Heart right ventricle (tissue), 16 donors: Measurements from ENCODE around the gene LTBP1. TPM values are rescaled to one million over a fixed set of nuclear protein-coding genes. Genes with fewer than 3 reads are reported as not detected.

Experiments
- ATAC-seq, 8 donors: fragments of 200-7000 bp; cut with Tn5 transposase; one replicate each; pipeline ENCODE4 v1.9.1; 2020; ENCODE audit warnings: mild to moderate bottlenecking in 8 of 8, moderate library complexity in 8 of 8, moderate number of reproducible peaks in 1 of 8
- DNase-seq, 2 donors: peaks; one replicate each; pipeline ENCODE4 v3.0.0-alpha.2; 2020
- H3K27ac ChIP-seq, 10 donors: fragments of 200-600 bp; sonication (generic) in 2 of 10; one replicate each; pipeline versions ENCODE4 v1.5.0 to v1.8.0; 2020 to 2022; ENCODE audit warnings: mild to moderate bottlenecking in 3 of 10
- H3K27me3 ChIP-seq, 7 donors: fragments of 200-600 bp; one replicate each; pipeline ENCODE4 v1.8.0; 2021 to 2022; ENCODE audit warnings: mild to moderate bottlenecking in 2 of 7
- H3K36me3 ChIP-seq, 9 donors: fragments of 200-600 bp; sonication (generic) in 1 of 9; one replicate each; pipeline versions ENCODE4 v1.5.0 to v1.8.0; 2020 to 2022; ENCODE audit warnings: mild to moderate bottlenecking in 2 of 9
- H3K4me1 ChIP-seq, 9 donors: fragments of 200-600 bp; sonication (generic) in 1 of 9; one replicate each; pipeline versions ENCODE4 v1.5.0 to v1.8.0; 2020 to 2022; ENCODE audit warnings: mild to moderate bottlenecking in 4 of 9
- H3K4me3 ChIP-seq, 10 donors: fragments of 200-600 bp; sonication (generic) in 2 of 10; one replicate each; pipeline versions ENCODE4 v1.5.0 to v1.8.0; 2020 to 2022; ENCODE audit warnings: mild to moderate bottlenecking in 7 of 10, moderate library complexity in 2 of 10
- H3K9me3 ChIP-seq, 11 donors: fragments of 200-600 bp in 10 of 11; sonication (generic) in 2 of 11; one replicate each; pipeline versions ENCODE4 v1.5.0 to v1.8.0; 2013 to 2022; ENCODE audit warnings: mild to moderate bottlenecking in 2 of 11, control low read depth in 1 of 11, moderate library complexity in 1 of 11
- CTCF ChIP-seq, 9 donors: fragments of 200-600 bp; sonication (generic) in 2 of 9; IDR thresholded peaks; one replicate each; pipeline versions ENCODE4 v1.5.0 to v1.8.0; 2021 to 2022; ENCODE audit warnings: antibody characterized with exemption in 9 of 9, mild to moderate bottlenecking in 5 of 9, moderate library complexity in 1 of 9
- WGBS, 2 donors: extraction: QIAGEN DNeasy Blood & Tissue Kit; methylation state at CpG; one replicate each; pipeline ENCODE4 v1.1.7; 2013; ENCODE audit warnings: inconsistent platforms in 1 of 2; 5-methylcytosine and 5-hydroxymethylcytosine counted together
- intact Hi-C, 10 donors: fragments of 100-400 bp; cut with DNase I; formaldehyde crosslinking; loops; one replicate each; pipeline versions ENCODE4 v1.11.1 to v1.14.2; 2022
- polyA plus RNA-seq, 2 donors: library from polyadenylated mRNA; stranded (reverse); fragments of 200-250 nt; gene quantifications; one replicate each; pipeline ENCODE4 v1.2.3, GENCODE V29; 2013
- total RNA-seq, 10 donors: library from RNA; stranded (reverse); fragmentation: NEBNext Ultra II Directional in 3 of 10; extraction: Animal tissue kit (Norgen Biotek cat#: 25700) in 3 of 10; gene quantifications; one replicate each; pipeline versions ENCODE4 v1.2.1 to v1.2.4, GENCODE V29; 2021 to 2023
- donor health status: Arrhythmogenic right ventricular cardiomyopathy.
- donor health status: ischemic (EF 13 %, LVEDD 7.1; RV severe dilation, severe dysfunction).
- donor health status: healthy with polysubstance abuse.
- donor health status: DM: no; HTN: yes; CAD: no.
- donor health status: DM: no; HTN: no; CAD: no.
- donor health status: ischemic (EF 25% LVEDD 6.9; RV normal size, moderate dysfunction).
- donor health status: ischemic (EF 25% LVEDD 5.7; RV mildly dilated, moderate dysfunction).
- donor health status: healthy.
- donor health status: DM: yes; HTN: yes; CAD: no.
- donor health status: Ischemic cardiomyopathy.
- donor health status: ischemic (EF 35%, LVEDD 5.7; RV mildly dilated, moderate dysfunction).
- donor health status: nonischemic (EF 11% LVEDD 7.7; RV severe dilation, severe dysfunction).
- donor health status: DM: yes; HTN: yes; CAD: no.
- donor health status: PGD.
- donor health status: ischemic (EF 29% LVEDD 5.4; RV normal size, mild dysfunction).
- donor health status: nonischemic (EF 23%, LVEDD 6.1; RV moderate dilation, normal function).

Gene LTBP1
- total and polyA plus RNA-seq, 12 donors, result 22.4 to 164 (median 84.3) TPM

GRCh38 chr2:33301355-33301754, 354.6 kb downstream of the LTBP1 start:
- H3K4me3 ChIP-seq, result no peak overlapping the region
- TF ChIP-seq CTCF (IDR thresholded peaks at IDR 0.05), result no peak
- WGBS, 2 donors, result 95 to 98% methylated on average over 3 of the region's 3 CpGs
- ATAC-seq (no peak), DNase-seq (no peak)
- intact Hi-C loops, result loop anchor here in 1 of 10 donors (5.0 kb wide), 1 partner anchor 66 kb away; no protein-coding TSS in a partner anchor
- no peak overlapping the region for H3K27ac ChIP-seq
- peaks cover 0 to 35% (median 24%) of the 10 kb centered on the region in 9 donors for H3K4me1 ChIP-seq
- peaks cover 0 to 60% (median 6%) of the 10 kb centered on the region in 9 donors for H3K36me3 ChIP-seq
- no peaks in the 10 kb centered on the region for H3K27me3 ChIP-seq
- no peaks in the 10 kb centered on the region for H3K9me3 ChIP-seq

GRCh38 chr2:33302348-33302747, 355.6 kb downstream of the LTBP1 start:
- no peak for DNase-seq
- no peaks in the 10 kb centered on the region for H3K27me3 ChIP-seq
- peaks cover 0 to 66% (median 8%) of the 10 kb centered on the region in 9 donors for H3K36me3 ChIP-seq
- intact Hi-C loops, result loop anchor here in 1 of 10 donors (5.0 kb wide), 1 partner anchor 65 kb away; no protein-coding TSS in a partner anchor
- H3K4me3 ChIP-seq, result no peak overlapping the region
- WGBS, 2 donors, result 77% methylated on average over 2 of the region's 2 CpGs
- TF ChIP-seq CTCF (IDR thresholded peaks at IDR 0.05), result no peak
- H3K4me1 ChIP-seq, result peaks cover 0 to 26% (median 15%) of the 10 kb centered on the region in 9 donors
- ATAC-seq, result no peak
- no peaks in the 10 kb centered on the region for H3K9me3 ChIP-seq
- H3K27ac ChIP-seq, result no peak overlapping the region

GRCh38 chr2:33304032-33304864, 357.5 kb downstream of the LTBP1 start:
- intact Hi-C loops, result loop anchor here in 1 of 10 donors (5.0 kb wide), 1 partner anchor 63 kb away; no protein-coding TSS in a partner anchor
- ATAC-seq (peak in 6 of 8 donors; percentile 34 to 74 (median 68)), DNase-seq (no peak)
- 37 to 61% methylated on average over 10 of the region's 10 CpGs for WGBS, 2 donors
- no peak for TF ChIP-seq CTCF (IDR thresholded peaks at IDR 0.05)
- peaks cover 0 to 66% (median 8%) of the 10 kb centered on the region in 9 donors for H3K36me3 ChIP-seq
- H3K4me1 ChIP-seq, result peaks cover 0 to 12% (median 6%) of the 10 kb centered on the region in 9 donors
- no peaks in the 10 kb centered on the region for H3K9me3 ChIP-seq
- H3K27me3 ChIP-seq, result no peaks in the 10 kb centered on the region
- no peak overlapping the region for H3K4me3 ChIP-seq
- H3K27ac ChIP-seq, result peak overlapping the region in 9 of 10 donors; percentile 18 to 68 (median 55)

- H3K27ac ChIP-seq, result peak overlapping the region in 5 of 10 donors; percentile 7 to 63 (median 39)
These were observed 361.0 kb downstream of the LTBP1 start for GRCh38 chr2:33307659-33308270.

More at GRCh38 chr2:33307659-33308270, 361.0 kb downstream of the LTBP1 start:
- 78 to 80% methylated on average over 9 of the region's 9 CpGs for WGBS, 2 donors
- H3K4me3 ChIP-seq, result no peak overlapping the region
- peaks cover 0 to 12% (median 6%) of the 10 kb centered on the region in 9 donors for H3K4me1 ChIP-seq
- peaks cover 0 to 54% (median 0%) of the 10 kb centered on the region in 9 donors for H3K36me3 ChIP-seq
- DNase-seq (no peak), ATAC-seq (peak in 1 of 8 donors; percentile 33)
- H3K27me3 ChIP-seq, result no peaks in the 10 kb centered on the region
- TF ChIP-seq CTCF (IDR thresholded peaks at IDR 0.05), result no peak
- no peaks in the 10 kb centered on the region for H3K9me3 ChIP-seq
- intact Hi-C loops, result no loop called here
